NOMO-1 treated with dmso at 0.1 percent for 144 hours (cell line): ENCODE measurements around the gene IRF4.

Experiments
- DNase-seq: peaks from one replicate; lab custom pipeline; 2025; ENCODE audit not compliant: unreplicated experiment; lab: John Stamatoyannopoulos, UW

IRF4 gene

GRCh38 chr6:398065-398464 lies 6.5 kb downstream of the IRF4 start:
- no peak for DNase-seq

GRCh38 chr6:398558-399078 lies 7.1 kb downstream of the IRF4 start:
- DNase-seq = no peak

GRCh38 chr6:399785-400534 lies 8.4 kb downstream of the IRF4 start:
- no peak for DNase-seq

DNA sequence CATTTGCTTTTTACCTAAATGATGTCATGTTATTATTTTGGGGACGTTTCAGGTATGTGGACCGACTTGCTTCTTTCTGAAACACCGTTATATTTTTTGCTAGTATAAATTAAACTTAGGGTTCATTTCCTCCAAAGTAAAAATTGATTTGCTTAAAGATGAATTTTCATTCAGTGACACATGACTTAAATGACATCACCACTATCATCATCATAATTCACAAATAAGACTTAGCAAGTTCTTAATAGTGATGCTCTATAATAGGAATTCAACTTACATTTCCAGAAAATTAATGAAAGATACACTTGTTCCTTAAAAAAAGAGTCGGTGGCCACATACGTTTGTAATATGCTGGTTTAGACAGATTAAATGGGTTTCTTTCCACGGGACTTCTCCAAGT lies 9.3 kb downstream of the IRF4 start:
- DNase-seq = no peak

DNA sequence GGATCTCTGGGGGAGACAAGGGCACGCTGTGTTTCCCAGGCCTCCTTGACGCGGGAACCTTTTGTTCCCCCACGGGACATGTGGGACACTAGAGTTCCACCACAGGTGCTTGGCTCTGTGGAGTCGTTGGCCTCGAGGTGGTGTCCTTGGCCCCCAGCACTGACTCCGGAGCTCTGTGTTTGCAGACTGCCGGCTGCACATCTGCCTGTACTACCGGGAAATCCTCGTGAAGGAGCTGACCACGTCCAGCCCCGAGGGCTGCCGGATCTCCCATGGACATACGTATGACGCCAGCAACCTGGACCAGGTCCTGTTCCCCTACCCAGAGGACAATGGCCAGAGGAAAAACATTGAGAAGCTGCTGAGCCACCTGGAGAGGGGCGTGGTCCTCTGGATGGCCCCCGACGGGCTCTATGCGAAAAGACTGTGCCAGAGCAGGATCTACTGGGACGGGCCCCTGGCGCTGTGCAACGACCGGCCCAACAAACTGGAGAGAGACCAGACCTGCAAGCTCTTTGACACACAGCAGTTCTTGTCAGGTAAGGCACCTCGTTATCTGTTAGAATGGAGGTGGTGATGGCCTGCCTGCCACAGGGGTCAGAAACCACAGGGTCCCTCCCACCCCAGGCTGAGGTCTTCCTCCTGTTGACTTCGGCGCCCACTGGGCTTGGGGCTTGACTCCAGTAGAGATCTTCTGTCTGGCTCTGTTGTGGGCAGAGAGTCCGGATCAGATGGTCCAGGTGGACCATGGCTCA lies 9.9 kb downstream of the IRF4 start:
- DNase-seq = no peak

DNA sequence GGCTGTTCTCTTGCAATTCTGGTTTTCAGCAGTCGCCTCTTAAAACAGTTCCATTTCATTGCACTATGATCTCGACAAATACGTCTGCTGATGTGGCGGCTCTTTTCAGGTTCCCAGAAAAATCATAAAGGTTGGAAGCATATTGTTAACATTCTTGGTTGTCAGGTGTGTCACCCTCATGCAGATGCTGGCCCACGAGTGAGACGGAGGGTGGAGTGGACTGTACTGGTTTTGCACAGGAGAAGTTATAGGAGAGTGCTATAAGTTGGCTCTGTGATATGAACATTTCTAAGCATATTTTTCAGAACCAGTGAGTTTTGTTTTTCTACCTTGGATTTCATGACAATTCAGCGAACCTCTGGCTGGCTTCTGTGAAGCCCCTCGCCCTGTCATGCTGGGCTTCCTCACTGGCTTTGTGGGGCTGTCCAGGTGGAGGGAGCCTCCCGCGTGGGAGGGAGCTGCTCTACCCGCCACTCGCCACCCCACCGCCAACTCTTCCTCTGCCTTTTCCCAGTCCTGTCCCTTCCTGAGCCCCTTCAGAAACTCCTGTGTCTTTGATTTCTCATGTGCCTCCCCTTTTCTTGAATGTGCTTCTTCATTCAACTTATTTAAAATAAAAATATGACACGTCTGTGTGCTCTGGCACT lies 10.6 kb downstream of the IRF4 start:
- DNase-seq = no peak

DNA sequence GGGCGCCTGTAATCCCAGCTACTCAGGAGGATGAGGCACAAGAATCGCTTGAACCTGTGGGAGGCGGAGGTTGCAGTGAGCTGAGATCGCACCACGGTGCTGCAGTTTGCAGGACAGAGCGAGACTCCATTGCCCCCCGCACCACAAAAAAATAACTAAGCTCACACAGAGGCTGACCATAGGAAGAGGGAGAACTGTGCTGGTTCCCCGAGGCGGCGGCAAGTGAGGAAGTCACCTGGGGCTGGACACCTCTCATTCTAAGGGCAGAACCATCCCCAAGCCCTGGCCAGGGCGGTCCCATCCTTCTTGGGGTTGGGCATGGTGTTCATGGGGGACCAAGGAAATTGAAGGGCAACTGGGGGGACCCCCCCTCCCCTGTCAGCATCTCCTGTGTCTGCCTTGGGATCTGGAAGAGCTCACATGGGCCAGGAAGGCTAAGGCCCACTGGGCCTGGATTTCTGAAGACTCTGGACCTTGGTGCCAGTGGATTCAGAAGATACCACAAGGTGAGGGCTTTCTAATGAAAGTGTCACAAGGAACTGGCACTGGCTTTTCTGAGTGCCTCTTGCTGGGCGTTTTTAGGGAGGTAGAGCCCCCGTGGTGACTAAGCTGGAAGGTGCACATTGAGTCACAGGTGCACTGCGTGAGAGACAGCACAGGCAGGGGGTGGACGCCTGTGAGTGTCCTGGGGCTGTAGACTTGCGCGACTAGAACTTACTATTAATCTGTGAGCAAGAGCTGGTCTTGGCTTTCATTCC lies 11.5 kb downstream of the IRF4 start:
- no peak for DNase-seq

DNA sequence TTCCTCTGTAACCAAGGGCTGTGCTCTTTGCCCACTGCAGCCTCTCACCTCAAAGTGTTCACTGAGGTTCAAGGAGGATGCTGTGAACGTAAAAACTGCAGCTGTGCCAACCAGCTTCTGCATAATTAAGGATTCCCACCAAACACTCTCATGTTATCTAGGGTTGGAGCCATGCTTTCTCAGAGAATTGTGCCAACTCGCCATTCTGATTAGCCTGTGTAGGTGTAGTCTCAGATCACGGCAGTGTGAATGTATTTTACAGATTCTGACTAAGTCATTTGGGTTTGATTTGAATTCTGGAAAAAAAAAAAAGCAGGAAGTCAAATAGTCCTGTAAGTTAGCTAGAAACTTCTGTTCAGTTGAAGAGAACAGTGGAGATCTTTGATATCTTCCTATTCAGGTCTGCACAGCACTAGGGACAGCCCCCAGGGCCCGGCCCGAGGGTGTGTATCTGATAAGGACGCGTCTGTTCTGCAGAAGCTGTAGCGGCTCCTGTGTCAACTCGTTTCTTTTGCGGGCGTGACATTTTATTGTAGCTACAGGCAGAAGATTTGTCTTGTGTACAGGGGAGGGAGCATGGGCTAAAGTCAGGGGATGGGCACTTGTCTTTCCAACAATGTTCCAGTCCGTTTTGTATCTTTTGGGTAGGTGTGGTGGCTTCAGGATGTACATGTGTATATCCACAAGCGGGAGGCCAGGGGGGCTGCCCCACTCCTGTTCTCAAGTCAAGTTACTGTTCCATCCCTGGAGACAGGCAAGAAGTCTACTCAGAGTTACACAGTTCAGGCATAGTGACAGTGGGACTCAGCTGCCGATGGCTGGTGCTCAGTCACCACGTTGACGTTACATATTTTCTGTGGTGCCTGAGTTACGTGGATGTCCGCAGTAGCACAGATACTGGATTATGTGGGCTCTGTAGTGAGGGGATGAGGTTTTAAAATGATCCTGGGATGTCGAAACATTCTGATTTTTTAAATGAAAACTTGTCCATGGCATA lies 12.4 kb downstream of the IRF4 start:
- no peak for DNase-seq

- DNase-seq = no peak
Measured at GRCh38 chr6:404685-405423, 13.3 kb downstream of the IRF4 start.

- no peak for DNase-seq
Measured at GRCh38 chr6:408148-408547, 16.6 kb downstream of the IRF4 start.

- no peak for DNase-seq
Measured at GRCh38 chr6:408599-409102, 17.1 kb downstream of the IRF4 start.

GRCh38 chr6:409370-409972 lies 17.9 kb downstream of the IRF4 start:
- DNase-seq = no peak

GRCh38 chr6:410555-411395 lies 19.2 kb downstream of the IRF4 start:
- DNase-seq = no peak

GRCh38 chr6:411402-412145 lies 20.0 kb downstream of the IRF4 start:
- DNase-seq = no peak

DNA sequence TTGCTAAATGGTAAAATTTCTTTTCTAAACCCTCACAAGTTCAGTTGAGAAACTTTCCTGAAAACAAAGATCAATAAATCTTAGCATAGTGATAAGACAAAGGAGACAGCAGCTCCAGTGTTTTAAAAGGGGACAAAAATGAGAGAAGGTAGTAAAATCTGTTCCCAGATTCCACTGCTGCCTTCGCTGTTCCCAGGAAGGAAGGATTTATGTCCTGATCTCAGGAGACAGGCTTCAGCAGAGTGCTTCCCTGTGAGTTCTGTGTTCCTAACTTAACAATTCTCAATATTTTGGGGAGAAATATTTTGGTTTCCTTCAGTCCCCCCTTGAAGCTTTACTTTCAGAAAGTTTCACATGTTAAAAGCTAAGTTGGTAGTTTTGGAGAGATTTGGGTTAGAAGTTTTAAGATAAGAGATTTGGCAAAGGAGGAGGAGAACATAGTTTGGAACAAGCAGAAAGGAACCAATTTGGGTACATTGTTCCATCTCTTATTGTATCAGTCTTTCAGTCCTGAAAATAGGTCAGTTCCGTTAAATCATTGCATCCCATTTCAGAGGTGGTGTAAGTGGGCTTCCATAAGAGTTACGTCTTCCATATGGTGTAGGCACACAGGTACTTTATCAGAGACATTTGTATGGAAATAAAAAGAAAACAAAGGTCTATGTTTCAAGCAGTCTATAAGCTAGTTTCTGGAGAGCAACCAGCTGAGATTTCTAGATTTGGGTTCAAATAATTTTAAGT lies 20.8 kb downstream of the IRF4 start:
- DNase-seq = no peak

DNA sequence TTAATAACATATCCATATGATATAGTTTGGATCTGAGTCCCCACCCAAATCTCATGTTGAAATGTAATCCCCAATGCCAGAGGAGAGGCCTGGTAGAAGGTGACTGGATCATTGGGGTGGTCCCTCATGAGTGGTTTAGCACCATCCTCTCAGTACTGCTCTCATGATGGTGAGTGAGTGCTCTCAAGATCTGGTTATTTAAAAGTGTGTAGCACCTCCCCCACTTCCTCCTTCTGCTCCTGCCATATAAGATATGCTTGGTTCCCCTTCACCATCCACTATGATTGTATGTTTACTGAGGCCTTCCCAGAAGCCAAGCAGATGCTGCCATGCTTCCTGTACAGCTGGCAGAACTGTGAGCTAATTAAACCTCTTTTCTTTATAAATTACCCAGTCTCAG lies 22.9 kb downstream of the IRF4 start:
- DNase-seq = no peak
